Measurements from ENCODE around the gene INPP5F. TPM values are rescaled to one million over a fixed set of nuclear protein-coding genes. Genes with fewer than 3 reads are reported as not detected.

The INPP5F gene
- total and polyA plus RNA-seq, 2 of the 13 experiments (the other 11 are each of a cell fraction or from before 2014, with no cell fraction given), result 12.5 to 15.7 TPM

DNA sequence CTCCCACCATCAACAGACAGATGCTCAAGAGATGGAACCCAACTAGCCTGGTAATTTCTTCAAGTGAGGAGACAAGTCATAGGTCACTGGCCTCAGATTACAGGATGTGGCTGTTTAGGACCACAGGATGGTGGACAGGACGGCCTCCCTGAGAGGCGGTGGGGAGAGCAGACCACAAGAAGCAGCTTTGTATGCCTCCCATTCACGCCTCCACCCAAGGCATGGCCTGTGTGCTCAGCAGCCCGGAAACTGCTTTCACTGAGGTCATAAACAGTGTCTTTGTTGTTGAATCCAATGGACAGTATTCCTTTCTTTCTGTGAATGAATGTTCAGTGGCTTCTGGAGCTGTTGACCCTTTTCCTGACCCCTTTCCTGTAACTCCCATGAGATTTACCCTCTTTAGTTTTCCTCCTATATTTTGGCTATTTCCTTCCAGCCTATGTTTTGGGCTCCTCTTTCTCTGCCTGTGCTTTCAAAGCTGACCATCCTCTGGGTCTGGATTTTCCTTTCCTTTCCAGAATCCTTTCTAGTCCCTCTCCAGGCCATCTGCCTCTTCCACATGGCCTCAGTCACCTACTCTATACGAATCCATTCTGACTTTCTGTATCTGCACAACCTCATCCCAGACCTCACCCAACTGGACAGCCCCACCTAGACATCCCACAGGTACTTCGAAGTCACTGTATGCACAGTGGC lies 32.4 kb upstream of the INPP5F start:
- H2AFZ ChIP-seq (ENCODE audit: low read length), result peak overlapping the region; percentile 90
- no TSS peak for BruUV-seq (replicated peaks)
- H4K20me1 ChIP-seq (ENCODE audit: insufficient read depth, low read length), result no peaks in the 10 kb centered on the region
- CTCF ChIA-PET (ENCODE audit: low intra/inter-chr PET ratio, low total read pairs), result no interaction called here
- H3K36me3 ChIP-seq (replicated peaks in 1 of 2; ENCODE audit: control insufficient read depth in 1 of 2, insufficient read depth in 2 of 2, low read length in 2 of 2), result no peaks in the 10 kb centered on the region
- intact Hi-C loops (cut with micrococcal nuclease; ENCODE audit: unreplicated experiment), result no loop called here
- H3K4me3 ChIP-seq (replicated peaks in 1 of 3; ENCODE audit: insufficient read depth in 1 of 3, low read depth in 2 of 3, low read length in 3 of 3), result peak overlapping the region in 1 of 3 experiments; percentile 24; a peak in 2 of 6 replicates
- peak overlapping the region; percentile 62 for H3K4me2 ChIP-seq (ENCODE audit: low read depth, low read length)
- H3K9me3 ChIP-seq (ENCODE audit: low read length), result no peaks in the 10 kb centered on the region
- FAIRE-seq (peak; percentile 50), DNase-seq (ENCODE audit: low spot score) (peak; percentile 74), ATAC-seq (peak; percentile 79)
- POLR2A ChIA-PET, result no interaction called here
- H3K27me3 ChIP-seq (ENCODE audit: control insufficient read depth in 1 of 2, insufficient read depth in 2 of 2, low read length in 2 of 2), result no peaks in the 10 kb centered on the region
- peak overlapping the region; percentile 59 for H3K9ac ChIP-seq (ENCODE audit: insufficient read depth, low read depth, low read length)
- H3K4me1 ChIP-seq (ENCODE audit: insufficient read depth, low read length), result peaks cover 36% of the 10 kb centered on the region
- no peaks in the 10 kb centered on the region for H3K79me2 ChIP-seq (ENCODE audit: insufficient read depth, low read length)
- peak overlapping the region; percentile 31 for H3K27ac ChIP-seq (ENCODE audit: extremely low read length, insufficient read depth, low read length)
- in situ Hi-C loops (cut with HindIII; ENCODE audit: extremely low pct_ligation_motif_present, low pct_unique_long_range_greater_than_20kb), result loop anchor here (25.0 kb wide), 1 partner anchor 644 kb away; no protein-coding TSS in a partner anchor
- WGBS (ENCODE audit: low lambda C conversion rate), result 36% methylated on average over 3 of the region's 6 CpGs
- no peak for TF ChIP-seq KLF16 (CRISPR knock-in tag; IDR thresholded peaks at IDR 0.05)
- no peak for TF ChIP-seq TCF7L2 (IDR thresholded peaks at IDR 0.05; ENCODE audit: low read depth, low read length)
- TF ChIP-seq KDM5B (CRISPR knock-in tag; IDR thresholded peaks at IDR 0.05; ENCODE audit: borderline replicate concordance), result no peak
- no peak for TF ChIP-seq ZNF569 (CRISPR knock-in tag; IDR thresholded peaks at IDR 0.05; ENCODE audit: borderline replicate concordance)
- no peak for TF ChIP-seq ZZZ3 (CRISPR knock-in tag; IDR thresholded peaks at IDR 0.05; ENCODE audit: borderline replicate concordance)
- TF ChIP-seq ETV5 (CRISPR knock-in tag; IDR thresholded peaks at IDR 0.05; ENCODE audit: borderline replicate concordance), result peak; percentile 77; the same call in 1 of the 2 replicates
- peak; percentile 21; the same call in 1 of the 2 replicates for TF ChIP-seq SP5 (CRISPR knock-in tag; IDR thresholded peaks at IDR 0.05; ENCODE audit: borderline replicate concordance, low read depth)
- TF ChIP-seq, protein P1, sequence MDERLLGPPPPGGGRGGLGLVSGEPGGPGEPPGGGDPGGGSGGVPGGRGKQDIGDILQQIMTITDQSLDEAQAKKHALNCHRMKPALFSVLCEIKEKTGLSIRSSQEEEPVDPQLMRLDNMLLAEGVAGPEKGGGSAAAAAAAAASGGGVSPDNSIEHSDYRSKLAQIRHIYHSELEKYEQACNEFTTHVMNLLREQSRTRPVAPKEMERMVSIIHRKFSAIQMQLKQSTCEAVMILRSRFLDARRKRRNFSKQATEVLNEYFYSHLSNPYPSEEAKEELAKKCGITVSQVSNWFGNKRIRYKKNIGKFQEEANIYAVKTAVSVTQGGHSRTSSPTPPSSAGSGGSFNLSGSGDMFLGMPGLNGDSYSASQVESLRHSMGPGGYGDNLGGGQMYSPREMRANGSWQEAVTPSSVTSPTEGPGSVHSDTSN (CRISPR knock-in tag; IDR thresholded peaks at IDR 0.05), result no peak
- peak; percentile 67 for TF ChIP-seq NR2F6 (IDR thresholded peaks at IDR 0.05)
- TF ChIP-seq NR2F6 (CRISPR knock-in tag; IDR thresholded peaks at IDR 0.05), result peak; percentile 85
- no peak for TF ChIP-seq ZNF17 (CRISPR knock-in tag; IDR thresholded peaks at IDR 0.05)
- TF ChIP-seq GATAD2A (CRISPR knock-in tag; IDR thresholded peaks at IDR 0.05), result 0 out of 2 replicates have a peak, but pooled peaks have one; percentile 11
- TF ChIP-seq, protein P2, sequence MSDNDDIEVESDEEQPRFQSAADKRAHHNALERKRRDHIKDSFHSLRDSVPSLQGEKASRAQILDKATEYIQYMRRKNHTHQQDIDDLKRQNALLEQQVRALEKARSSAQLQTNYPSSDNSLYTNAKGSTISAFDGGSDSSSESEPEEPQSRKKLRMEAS (IDR thresholded peaks at IDR 0.05), result peak; percentile 38; the same call in 1 of the 2 replicates
- peak; percentile 16 for TF ChIP-seq TEAD3 (CRISPR knock-in tag; optimal IDR thresholded peaks at IDR 0.05; ENCODE audit: borderline replicate concordance)
- TF ChIP-seq ZNF224 (CRISPR knock-in tag; IDR thresholded peaks at IDR 0.05), result no peak
- TF ChIP-seq FOXK1 (CRISPR knock-in tag; IDR thresholded peaks at IDR 0.05; ENCODE audit: borderline replicate concordance, low read depth), result no peak
- TF ChIP-seq MEIS2 (CRISPR knock-in tag; IDR thresholded peaks at IDR 0.05), result no peak
- no peak for TF ChIP-seq ZNF589 (CRISPR knock-in tag; conservative IDR thresholded peaks at IDR 0.05)
- TF ChIP-seq ZBTB8A (CRISPR knock-in tag; IDR thresholded peaks at IDR 0.05; ENCODE audit: borderline replicate concordance, low read depth), result no peak
- TF ChIP-seq NR2F2 (IDR thresholded peaks at IDR 0.05; ENCODE audit: borderline replicate concordance, low read depth), result peak; percentile 27; the same call in 1 of the 2 replicates
- TF ChIP-seq, protein P3, sequence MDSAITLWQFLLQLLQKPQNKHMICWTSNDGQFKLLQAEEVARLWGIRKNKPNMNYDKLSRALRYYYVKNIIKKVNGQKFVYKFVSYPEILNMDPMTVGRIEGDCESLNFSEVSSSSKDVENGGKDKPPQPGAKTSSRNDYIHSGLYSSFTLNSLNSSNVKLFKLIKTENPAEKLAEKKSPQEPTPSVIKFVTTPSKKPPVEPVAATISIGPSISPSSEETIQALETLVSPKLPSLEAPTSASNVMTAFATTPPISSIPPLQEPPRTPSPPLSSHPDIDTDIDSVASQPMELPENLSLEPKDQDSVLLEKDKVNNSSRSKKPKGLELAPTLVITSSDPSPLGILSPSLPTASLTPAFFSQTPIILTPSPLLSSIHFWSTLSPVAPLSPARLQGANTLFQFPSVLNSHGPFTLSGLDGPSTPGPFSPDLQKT (CRISPR knock-in tag; IDR thresholded peaks at IDR 0.05; ENCODE audit: borderline replicate concordance), result no peak
- TF ChIP-seq MXD3 (CRISPR knock-in tag; IDR thresholded peaks at IDR 0.05), result no peak
- 0 out of 2 replicates have a peak, but pooled peaks have one; percentile 23 for TF ChIP-seq MED1 (CRISPR knock-in tag; IDR thresholded peaks at IDR 0.05)
- no peak for TF ChIP-seq TGIF2 (CRISPR knock-in tag; IDR thresholded peaks at IDR 0.05)
- TF ChIP-seq ASH2L (IDR thresholded peaks at IDR 0.05; ENCODE audit: insufficient read length, low read depth, low read length), result peak; percentile 31
